Stimulated activated CD8-positive, alpha-beta memory T cell treated with anti-CD3 and anti-CD28 coated beads, Interleukin-4, amount 100 ng/mL, for 4 hours (primary cell): Measurements from ENCODE around the gene IL1R2.

ENCODE experiments used
- DNase-seq, 2 donors: peaks; one replicate each; pipeline ENCODE4 v3.0.0-alpha.2; 2020; ENCODE audit warnings: low read depth in 2 of 2, low spot score in 1 of 2

The IL1R2 gene

GRCh38 chr2:102018823-102019445 is 27.2 kb downstream of the IL1R2 start:
- no peak for DNase-seq

GRCh38 chr2:102020596-102021170 is 28.9 kb downstream of the IL1R2 start:
- peak; percentile 72 to 81 for DNase-seq

GRCh38 chr2:102021779-102022178 is 30.0 kb downstream of the IL1R2 start:
- DNase-seq = no peak

- DNase-seq = no peak
These were observed 31.3 kb downstream of the IL1R2 start for GRCh38 chr2:102022884-102023539.

- no peak for DNase-seq
These were observed 32.6 kb downstream of the IL1R2 start for GRCh38 chr2:102024410-102024809.

GRCh38 chr2:102025016-102025501 is 33.3 kb downstream of the IL1R2 start:
- DNase-seq = no peak

GRCh38 chr2:102025583-102026267 is 34.0 kb downstream of the IL1R2 start:
- DNase-seq = no peak

- no peak for DNase-seq
These were observed 35.5 kb downstream of the IL1R2 start for GRCh38 chr2:102027036-102027980.

- DNase-seq = no peak
These were observed 36.7 kb downstream of the IL1R2 start for GRCh38 chr2:102028470-102028869.

GRCh38 chr2:102029405-102029804 is 37.6 kb downstream of the IL1R2 start:
- DNase-seq = no peak

GRCh38 chr2:102029952-102030351 is 38.2 kb downstream of the IL1R2 start:
- no peak for DNase-seq

- DNase-seq = no peak
These were observed 38.7 kb downstream of the IL1R2 start for GRCh38 chr2:102030502-102030854.

- DNase-seq = no peak
These were observed 39.2 kb downstream of the IL1R2 start for GRCh38 chr2:102030855-102031527.

- no peak for DNase-seq
These were observed 40.7 kb downstream of the IL1R2 start for GRCh38 chr2:102032368-102033030.

- DNase-seq = no peak
These were observed 41.4 kb downstream of the IL1R2 start for GRCh38 chr2:102033031-102033749.

GRCh38 chr2:102033750-102034682 is 42.3 kb downstream of the IL1R2 start:
- DNase-seq = no peak

GRCh38 chr2:102034683-102035548 is 43.2 kb downstream of the IL1R2 start:
- no peak for DNase-seq
